Ammon's horn (tissue), 1 donor: ENCODE results near the gene NAALADL1.
"Not testable (repeated sequence)": the region's sequence is repeated elsewhere in the genome, so short reads cannot be mapped to it uniquely, and the experiment has no call there.

Source experiments
- DNase-seq: peaks from one replicate; pipeline ENCODE4 v3.0.0-alpha.2; 2016; ENCODE audit warnings: low spot score

NAALADL1 gene

GRCh38 chr11:65013888-65014725 lies 44.2 kb downstream of the NAALADL1 start, which contains the start of gene ARL2:
Gene ARL2, plus strand, starts transcription at chr11:65014160. Its CDS starts 48 bp downstream, at chr11:65014208.
- DNase-seq = peak; percentile 95

DNA sequence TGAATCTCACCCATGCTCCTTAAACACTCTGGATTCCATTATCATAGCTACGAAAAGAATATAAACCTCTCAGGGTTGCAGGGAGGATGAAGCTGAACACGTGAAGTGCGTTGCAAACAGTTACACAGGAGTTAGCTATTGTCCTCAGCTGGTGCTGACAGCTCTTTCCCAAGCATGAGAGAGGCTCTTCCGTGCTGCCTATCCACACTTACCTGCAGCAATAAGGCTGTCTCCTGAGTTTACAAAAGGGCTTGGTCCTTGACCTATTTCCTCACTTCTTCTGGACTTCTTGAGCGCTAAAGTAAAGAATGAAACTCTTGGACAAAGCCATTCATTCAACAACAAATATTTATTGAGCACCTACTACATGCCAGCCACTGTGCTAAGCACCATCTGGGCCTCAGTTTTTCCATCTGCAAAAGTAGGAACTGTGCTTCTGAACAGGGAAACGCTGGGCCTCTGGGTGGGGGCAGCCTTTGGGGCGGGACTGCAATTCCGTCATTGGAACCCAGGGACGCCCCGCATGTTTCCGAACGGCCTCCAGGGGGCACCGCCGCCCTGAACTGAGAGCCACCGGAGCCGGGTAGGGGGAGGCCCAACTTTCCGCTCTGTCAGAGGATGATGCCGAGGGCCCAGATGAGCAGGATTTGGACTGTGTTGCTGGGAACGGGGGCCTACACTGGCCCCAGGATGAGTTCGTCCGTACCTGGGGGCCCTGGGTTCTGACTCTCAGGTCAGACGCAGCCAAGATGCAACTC lies 45.0 kb downstream of the NAALADL1 start:
- peak; percentile 91 for DNase-seq

DNA sequence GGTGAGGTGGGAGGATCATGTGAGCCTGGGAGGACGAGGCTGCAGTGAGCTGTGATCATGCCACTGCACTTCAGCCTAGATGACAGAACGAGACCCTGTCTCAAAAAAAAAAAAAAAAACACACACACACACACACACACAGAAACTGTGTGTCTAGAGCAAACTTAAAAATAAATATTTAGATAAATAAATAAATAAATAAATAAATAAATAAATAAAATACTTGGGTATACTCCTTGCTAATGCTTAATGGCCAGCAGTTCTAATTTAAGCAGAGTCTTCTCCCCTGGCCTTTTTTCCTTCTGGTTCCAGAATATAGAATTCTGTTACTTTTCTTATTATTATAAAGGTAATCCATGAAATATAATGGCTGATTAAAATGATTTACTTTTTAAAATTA lies 49.5 kb downstream of the NAALADL1 start:
- DNase-seq = no peak

GRCh38 chr11:65008016-65008415 lies 50.3 kb downstream of the NAALADL1 start:
- no peak for DNase-seq

GRCh38 chr11:65003968-65004367 lies 54.4 kb downstream of the NAALADL1 start:
- DNase-seq = not testable (repeated sequence)

DNA sequence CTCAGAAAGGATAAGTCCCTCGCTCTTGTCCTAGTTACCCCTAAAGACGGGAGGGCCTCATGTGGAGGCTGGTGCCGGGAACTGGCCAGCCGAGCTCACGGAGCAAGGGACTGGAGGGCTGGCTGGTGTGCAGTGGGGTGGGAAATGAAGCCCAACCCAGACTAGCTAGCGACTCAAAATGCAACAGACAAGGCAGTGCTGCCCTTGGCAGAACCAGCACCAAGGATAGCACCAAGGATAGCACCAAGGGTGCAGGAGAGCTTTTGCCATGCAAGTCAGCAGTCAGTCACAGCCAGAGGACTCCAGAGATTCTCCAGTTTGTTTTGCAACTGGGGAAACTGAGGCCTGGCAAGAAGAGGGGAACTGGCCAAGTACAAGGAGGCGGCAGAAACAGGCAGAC lies 55.1 kb downstream of the NAALADL1 start:
- DNase-seq = no peak

- no peak for DNase-seq
Measured at GRCh38 chr11:65002706-65003105, 55.6 kb downstream of the NAALADL1 start.

- no peak for DNase-seq
Measured at GRCh38 chr11:64999478-64999877, 58.9 kb downstream of the NAALADL1 start.

- no peak for DNase-seq
Measured at GRCh38 chr11:64998690-64999431, 59.5 kb downstream of the NAALADL1 start.

GRCh38 chr11:64998141-64998540 lies 60.2 kb downstream of the NAALADL1 start:
- no peak for DNase-seq

- peak; percentile 81 for DNase-seq
Measured at GRCh38 chr11:64996710-64997380, 61.5 kb downstream of the NAALADL1 start, which contains the start of gene BATF2. Gene BATF2, minus strand, starts transcription at chr11:64996971. Its CDS starts 57 bp downstream, at chr11:64996914.

DNA sequence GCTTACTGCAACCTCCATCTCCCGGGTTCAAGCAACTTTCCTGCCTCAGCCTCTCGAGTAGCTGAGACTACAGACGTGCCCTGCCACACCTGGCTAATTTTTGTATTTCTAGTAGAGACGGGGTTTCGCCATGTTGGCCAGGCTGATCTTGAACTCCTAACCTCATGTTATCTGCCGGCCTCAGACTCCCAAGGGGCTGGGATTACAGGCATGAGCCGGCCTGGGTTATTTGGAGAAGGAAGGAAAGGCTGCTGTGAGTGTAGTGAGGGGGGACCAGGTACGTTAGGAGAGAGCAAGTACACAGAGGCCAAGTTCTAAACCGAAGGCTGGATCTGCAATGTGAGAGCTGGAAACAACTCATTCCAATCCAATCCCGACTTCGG lies 62.0 kb downstream of the NAALADL1 start:
- no peak for DNase-seq
